DMS153 treated with DMSO at 0.1 percent for 48 hours (cell line): ENCODE data around the gene MX1.

ENCODE experiments used
- DNase-seq: peaks from one replicate; lab custom pipeline; 2025; ENCODE audit not compliant: unreplicated experiment; lab: John Stamatoyannopoulos, UW

The MX1 gene, protein sequence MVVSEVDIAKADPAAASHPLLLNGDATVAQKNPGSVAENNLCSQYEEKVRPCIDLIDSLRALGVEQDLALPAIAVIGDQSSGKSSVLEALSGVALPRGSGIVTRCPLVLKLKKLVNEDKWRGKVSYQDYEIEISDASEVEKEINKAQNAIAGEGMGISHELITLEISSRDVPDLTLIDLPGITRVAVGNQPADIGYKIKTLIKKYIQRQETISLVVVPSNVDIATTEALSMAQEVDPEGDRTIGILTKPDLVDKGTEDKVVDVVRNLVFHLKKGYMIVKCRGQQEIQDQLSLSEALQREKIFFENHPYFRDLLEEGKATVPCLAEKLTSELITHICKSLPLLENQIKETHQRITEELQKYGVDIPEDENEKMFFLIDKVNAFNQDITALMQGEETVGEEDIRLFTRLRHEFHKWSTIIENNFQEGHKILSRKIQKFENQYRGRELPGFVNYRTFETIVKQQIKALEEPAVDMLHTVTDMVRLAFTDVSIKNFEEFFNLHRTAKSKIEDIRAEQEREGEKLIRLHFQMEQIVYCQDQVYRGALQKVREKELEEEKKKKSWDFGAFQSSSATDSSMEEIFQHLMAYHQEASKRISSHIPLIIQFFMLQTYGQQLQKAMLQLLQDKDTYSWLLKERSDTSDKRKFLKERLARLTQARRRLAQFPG

DNA sequence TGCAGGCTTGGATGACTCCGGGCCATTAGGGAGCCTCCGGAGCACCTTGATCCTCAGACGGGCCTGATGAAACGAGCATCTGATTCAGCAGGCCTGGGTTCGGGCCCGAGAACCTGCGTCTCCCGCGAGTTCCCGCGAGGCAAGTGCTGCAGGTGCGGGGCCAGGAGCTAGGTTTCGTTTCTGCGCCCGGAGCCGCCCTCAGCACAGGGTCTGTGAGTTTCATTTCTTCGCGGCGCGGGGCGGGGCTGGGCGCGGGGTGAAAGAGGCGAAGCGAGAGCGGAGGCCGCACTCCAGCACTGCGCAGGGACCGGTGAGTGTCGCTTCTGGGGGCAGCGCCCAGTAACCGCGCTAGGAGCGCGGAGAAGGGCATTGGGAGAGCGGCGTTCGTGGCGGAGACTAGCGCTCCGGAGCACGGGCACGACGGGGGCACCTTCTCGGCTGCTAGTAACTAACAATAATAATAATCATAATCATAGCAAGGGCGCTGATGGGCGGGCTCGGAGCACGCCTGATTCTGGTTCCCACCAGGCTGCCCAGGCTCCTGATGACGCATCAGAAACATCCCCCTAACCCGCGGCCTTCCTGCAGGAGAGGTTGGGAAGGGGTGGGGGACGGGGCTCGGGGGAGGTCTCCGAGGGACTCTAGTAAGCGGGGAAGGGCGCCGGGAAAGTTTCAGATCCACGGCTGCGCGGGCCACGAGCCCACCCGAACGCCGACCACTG lies at the start of gene MX1:
Gene MX1 (plus strand): TSS at position 286 of the 722 bp plus-strand sequence. CDS start 5,832 bp downstream, outside the sequence.
- no peak for DNase-seq

DNA sequence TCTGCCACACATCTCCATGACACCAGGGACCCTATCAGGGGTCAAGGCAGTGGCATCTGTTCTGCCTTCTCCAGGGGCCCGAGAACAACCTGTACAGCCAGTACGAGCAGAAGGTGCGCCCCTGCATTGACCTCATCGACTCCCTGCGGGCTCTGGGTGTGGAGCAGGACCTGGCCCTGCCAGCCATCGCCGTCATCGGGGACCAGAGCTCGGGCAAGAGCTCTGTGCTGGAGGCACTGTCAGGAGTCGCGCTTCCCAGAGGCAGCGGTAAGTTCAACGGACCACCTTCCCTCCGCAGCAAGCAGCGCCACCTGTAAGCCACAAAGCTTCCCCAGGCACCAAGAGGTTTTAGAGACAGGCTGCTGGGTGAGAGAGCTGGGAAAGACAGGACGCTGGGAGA lies 48.3 kb upstream of the MX1 start:
- no peak for DNase-seq

DNA sequence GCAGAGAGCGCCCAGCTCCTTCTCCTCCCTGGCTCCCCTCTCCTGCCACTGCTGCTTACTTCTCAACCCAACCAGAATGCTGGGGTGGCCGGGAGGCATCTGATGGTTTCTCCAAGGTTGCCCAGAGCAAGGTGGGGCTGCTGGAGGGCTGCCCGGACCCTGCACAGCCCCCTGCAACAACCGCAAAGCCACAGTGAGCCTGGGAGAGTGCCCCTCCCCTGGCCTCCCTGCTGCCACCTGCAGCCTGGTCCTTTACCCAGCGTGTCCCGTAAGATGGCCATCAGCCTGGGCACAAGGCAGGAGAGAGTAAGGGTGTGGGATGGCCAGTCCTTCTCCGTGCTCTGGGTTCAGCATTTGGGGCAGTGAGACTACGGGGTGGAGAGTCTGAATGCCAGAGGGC lies 47.2 kb upstream of the MX1 start:
- DNase-seq, result no peak

DNA sequence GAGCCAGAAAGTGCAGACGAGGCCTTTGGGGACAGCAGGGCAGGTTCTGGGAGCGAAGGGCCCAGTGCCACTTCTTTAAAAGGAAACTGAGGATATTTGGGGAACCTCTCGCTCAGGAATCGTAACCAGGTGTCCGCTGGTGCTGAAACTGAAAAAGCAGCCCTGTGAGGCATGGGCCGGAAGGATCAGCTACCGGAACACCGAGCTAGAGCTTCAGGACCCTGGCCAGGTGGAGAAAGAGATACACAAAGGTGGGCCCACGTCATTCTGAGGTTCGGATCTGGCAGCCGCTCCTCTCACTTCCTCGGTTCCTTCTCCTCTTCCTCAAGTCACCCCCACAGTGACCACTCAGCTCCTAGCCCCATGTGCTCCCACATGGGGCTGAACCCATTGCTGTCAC lies 46.1 kb upstream of the MX1 start:
- DNase-seq, result no peak

DNA sequence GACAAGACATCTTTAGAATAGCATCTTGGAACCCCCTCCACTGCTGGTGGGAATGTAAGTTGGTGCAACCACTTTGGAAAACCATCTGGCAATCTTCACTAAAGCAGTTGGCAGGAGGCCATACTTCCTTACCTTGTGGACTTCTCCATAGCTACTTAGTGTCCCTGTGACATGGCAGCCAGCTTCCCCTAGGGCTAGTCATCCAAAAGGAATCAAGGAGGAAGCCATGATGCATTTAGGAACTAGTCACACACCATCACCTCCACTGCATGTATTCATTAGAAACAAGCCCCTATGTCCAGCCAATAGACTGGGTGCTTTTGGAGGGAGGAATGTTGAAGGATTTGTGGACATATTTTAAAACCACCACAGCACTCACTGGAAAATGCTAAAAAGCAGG lies 44.3 kb upstream of the MX1 start:
- no peak for DNase-seq

DNA sequence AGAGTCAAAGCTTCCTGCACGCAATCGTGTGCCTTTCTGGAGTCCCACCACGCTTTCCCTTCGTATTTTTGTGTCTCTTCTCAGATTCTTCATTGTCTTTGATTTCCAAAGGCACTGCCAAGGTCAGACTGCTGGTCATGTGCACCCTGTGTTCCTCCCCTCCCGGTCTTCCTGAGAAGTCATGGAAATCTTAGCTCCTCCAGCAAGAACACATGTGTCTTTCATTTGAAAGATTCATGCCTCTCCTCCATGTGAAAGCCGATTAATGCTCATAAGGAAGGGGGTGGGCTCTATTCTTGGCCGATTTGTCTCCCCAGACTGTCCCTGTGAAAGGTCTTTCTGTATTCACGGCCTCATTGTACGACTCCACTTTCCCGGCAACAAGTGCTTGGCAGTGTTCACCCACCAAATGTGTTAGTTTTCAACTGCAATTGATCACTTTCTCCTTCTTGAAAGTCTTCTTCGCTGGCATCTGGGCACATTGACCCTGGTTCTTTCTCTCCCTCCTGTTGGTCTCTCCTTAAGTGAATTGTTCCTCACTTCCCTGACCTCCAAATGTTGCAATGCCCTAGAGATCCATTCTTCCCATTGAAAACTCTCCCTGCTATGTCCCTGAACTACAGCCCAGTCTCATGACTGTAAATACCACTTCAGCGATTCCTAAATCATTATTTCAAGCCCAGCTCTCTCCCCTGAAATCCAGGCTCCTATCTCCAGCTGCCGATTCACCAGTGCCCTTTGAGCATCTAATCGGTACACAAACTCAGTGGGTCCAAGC lies 38.8 kb upstream of the MX1 start:
- no peak for DNase-seq

DNA sequence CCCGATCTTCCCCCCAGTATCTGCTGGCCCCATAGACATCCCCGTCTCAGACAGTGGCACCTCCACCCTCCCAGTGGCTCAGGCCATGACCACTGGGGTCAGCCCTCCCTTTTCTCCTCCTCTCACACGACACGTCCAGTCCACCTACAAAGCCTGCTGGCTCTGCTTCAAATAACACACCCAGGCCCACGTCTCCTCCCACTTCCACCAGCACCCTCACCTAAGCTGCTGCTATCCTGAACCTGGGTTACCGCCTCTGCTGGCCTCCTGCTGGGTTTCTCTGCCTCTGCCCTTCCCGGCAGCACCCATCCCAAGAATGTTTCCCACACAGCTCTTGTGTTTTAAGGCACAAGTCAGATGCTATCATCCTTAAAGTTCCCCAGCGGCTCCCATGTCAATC lies 38.2 kb upstream of the MX1 start:
- DNase-seq, result no peak

DNA sequence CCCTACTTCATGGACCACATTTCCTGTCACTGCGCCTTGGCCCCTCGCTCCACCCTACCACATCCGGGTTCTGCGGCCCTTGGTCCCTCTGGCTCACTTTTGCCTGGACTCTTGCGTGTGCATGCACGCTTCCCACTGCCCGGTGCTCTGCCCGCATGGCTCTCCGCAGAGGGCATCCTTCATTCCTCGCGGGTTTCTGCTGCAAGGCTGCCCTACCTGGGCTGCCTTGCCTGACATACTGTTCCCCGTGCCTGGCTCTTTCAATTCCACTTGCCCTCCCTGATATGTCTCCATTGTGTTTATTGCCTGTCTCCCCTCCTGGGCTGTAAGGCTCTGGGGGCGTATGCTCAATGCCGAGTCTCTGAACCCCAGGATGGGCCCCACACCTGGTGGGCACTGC lies 37.8 kb upstream of the MX1 start:
- DNase-seq, result no peak

DNA sequence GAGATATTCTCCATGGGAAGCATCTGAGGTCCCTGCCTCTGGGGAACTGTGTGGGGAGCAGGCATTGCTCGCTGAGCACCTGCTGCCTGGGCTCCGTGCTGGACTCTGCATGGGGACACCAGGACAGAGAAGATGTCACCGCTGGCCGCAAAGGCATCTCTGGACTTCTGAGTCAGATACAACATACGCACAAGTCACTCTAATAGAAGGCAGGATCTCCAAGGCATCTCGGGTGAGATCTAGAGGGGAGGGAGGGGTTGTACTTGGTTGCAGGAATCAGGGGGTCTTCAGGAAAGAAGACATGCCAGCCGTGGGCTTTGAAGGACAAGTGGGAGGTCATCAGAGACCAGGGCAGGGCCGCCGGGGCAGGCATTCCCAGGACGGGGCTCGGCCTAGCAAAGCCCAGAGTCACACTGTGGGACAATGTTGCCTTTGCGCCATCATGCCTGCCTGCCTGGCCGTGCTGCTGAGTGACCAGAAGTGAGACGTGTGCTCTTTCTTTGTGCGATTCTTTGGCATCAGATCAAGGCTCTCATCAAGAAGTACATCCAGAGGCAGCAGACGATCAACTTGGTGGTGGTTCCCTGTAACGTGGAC lies 35.9 kb upstream of the MX1 start:
- no peak for DNase-seq

DNA sequence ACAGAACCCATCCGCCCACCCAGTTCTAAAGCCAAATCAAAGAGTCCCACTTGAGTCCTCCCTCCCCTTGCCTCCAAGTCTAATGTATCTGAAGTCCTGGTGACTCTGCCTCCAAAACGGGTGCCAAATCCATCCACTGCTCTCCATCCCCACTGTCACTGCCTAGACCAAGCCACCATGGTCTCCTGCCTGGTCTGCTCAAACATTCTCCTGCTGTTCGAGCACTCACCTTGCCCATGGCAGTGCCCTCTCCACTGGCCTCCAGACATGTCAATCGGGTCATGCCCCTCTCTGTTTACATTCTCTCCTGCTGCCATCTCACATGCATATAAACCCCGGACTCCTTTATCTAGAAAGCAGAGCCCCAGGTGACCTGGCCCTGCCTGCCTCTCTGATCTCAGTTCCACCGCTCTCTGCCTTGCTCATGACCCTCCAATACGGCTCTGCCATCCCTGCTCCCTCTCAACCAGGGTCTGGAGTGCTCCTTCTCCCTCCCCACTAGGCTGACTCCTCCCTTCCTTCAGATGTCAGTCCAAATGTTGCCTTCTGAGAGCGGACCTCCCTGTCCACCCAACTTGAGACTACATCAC lies 32.1 kb upstream of the MX1 start:
- DNase-seq, result no peak

DNA sequence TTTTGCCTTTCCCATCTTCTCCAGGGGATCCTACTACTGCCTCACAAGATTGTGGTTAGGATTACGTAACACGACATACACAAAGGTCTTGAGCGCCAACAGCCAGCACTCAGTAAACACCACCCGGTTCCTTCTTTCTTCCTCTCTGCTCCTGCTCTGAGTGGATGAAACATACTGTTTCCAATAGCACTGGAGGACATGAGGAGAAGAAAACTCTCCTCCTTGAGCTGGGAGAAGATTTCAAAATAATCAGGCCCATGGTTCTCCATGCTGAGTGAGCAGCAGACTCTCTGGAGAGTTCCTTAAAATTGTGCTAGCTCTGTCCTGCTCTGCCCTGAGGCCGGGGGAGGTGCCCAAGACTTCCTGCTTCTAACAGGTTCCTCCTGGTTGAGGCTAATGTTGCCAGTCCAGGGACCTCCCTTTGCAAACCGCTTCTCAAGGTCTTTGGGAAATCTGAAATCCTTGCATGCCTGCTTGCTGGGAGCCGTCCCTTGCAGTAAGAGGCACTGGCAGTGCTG lies 29.4 kb upstream of the MX1 start:
- DNase-seq, result no peak

DNA sequence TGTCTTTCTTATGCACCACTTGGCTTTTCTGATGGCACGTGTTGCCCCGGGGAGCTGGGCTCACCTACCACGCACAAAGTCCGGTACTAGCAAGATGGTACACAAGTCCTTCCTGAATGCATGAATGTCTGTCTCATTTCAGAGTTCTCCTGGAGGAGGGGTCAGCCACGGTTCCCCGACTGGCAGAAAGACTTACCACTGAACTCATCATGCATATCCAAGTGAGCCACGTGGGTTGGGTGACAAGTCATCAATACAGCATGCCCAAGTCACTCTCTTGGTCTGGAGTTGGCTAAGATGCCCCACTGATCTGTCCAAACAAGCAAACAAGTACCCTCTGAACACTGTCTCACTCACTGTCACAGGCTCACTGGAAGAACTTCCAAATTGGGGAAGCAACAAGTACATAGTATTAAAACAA lies 28.6 kb upstream of the MX1 start:
- DNase-seq, result no peak

DNA sequence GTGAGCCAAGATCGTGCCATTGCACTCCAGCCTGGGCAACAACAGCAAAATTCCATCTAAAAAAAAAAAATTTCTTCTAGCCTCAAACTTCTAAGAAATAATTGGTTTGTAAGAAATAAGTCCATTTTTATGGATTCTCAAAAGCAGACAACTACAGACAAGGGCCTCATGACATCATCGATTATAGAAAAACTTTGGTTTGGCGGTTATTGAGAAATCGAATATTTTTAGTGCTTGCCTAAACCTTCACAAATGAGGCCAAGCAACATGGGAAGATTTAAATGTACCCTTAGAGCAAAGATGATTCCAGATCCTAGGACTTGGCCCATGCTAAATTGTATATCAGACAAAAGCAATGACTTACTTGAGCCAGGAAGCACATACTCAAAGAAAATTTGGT lies 27.8 kb upstream of the MX1 start:
- DNase-seq, result no peak

DNA sequence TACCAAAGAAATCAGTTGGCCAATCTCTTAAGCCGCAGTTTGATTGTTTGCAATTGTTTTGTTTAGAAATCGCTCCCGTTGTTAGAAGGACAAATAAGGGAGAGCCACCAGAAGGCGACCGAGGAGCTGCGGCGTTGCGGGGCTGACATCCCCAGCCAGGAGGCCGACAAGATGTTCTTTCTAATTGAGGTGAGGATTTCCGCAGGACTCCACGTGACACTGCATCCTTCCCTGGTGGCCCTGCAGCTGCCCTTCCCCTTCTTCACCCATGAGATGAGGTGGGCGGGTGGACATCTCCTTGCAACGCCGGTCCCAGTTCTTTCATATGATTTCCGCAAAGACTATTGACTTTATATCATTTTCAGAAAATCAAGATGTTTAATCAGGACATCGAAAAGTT lies 27.2 kb upstream of the MX1 start:
- DNase-seq, result no peak

DNA sequence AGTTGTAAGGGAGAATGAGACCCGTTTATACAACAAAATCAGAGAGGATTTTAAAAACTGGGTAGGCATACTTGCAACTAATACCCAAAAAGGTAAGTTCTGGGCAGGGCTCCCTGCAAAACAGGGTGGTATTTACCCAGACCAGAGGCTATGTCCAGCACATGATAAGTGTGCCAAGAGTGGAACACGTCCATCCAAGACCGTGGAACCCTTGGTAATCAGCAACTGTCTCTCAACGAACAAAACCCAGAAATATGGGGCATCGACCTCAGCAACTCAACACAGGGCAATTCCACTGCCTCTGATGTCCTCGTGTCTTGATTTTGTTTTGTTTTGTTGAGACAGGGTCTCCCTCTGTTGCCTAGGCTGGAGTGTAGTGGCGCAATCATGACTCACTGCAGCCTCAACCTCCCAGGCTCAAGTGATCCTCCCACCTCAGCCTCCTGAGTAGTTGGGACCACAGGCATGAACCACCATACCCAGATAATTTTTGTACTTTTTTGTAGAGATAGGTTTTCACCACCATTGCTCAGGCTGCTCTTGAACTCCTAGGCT lies 26.7 kb upstream of the MX1 start:
- DNase-seq, result no peak

DNA sequence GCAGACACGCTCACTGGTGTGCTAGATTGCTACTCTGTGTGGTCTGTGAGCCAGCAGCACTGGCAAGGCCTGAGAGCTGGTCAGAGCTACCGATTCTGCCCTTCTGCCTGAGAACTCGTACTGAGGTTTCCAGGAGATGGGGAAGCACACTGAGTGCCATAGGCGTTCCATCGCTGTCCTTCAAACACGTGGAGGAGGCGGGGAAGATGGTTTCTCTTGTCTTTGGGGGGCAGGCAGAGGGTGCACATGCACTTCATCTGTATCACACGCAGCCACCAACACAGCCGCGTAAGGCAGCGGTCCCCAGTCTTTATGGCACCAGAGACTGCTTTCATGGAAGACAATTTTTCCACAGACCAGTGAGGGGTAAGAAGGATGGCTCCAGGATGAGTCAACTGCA lies 23.8 kb upstream of the MX1 start:
- no peak for DNase-seq

DNA sequence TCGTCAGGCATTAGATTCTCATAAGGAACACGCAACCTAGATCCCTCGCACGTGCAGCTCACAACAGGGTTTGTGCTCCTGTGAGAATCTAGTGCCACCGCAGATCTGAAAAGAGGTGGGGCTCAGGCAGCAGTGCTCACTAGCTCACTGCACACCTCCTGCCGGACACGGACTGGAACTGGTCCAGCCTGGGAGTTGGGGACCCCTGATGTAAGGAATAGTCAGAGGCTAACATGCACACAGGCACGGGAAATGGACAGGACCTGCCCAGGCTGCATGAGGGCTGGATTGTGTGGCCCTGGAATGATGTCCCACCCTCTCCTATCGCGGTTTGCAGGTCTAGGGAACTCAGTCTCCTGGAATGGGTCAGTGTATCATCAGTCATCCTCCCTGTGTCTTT lies 23.2 kb upstream of the MX1 start:
- no peak for DNase-seq

DNA sequence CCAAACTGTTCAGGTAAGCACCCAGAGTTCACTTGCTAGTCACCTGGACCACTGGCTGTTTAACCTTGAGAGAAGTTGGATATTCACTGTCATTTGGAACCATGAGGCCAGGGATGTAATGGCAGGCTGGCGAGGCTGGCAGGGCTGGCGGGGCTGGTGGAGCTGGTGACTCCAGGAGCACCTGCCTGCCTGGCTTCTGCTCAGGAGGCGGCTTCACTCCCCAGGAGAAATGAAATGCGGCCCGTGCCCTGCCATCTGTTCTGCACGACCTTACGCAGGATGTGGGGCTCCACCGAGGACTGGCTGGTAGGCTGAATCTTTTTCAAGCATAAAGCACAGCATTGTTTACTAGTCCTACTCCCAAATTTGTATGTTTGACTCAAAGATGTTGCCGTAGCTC lies 22.7 kb upstream of the MX1 start:
- no peak for DNase-seq

DNA sequence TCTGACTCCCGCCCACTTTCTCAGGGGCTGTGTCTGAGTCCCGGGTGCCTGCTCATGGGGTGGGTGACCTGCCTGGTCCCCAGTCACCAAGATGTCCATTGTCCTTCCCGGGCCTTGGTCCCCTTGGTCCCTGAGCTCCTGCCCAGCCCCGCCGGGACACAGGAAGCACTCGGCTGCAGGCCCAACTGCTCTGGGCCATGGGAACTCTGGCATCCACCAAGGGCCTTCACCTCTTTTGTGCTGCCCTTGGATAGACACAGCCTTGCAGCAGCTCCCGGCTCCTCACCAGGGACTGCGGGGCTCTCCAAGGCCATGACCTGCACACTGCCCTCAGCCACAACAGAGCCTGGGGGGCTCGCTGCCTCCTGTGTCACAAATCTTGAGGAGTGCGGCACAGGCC lies 22.1 kb upstream of the MX1 start:
- DNase-seq, result no peak

DNA sequence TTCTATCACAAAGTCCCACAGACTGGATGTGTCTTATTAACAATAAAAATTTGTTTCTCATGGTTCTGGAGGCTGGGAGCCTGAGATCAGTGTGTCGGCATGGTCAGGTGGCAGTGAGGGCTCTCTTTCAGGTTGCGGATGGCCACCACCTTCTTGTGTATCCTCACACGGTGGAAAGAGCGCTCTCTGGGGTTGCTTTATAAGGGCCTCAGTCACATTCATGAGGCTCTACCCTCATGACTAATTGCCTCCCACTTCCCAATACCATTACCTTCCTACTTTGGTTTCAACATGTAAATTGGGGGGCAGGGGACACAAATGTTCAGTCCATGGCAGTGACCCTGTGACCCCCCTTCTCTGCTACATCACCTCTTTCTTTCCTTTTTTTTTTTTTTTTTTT lies 20.7 kb upstream of the MX1 start:
- no peak for DNase-seq
